Central memory CD8-positive, alpha-beta T cell (primary cell): Measurements from ENCODE around the gene POLK.
"Not testable (repeated sequence)": the region's sequence is repeated elsewhere in the genome, so short reads cannot be mapped to it uniquely, and the experiment has no call there.

Source experiments
- ATAC-seq: fragments of 150-1000 bp; cut with Tn5 transposase; replicated peaks from 2 replicates; pipeline ENCODE4 v1.10.0; 2022; ENCODE audit warnings: mild to moderate bottlenecking, moderate FRiP score, moderate number of reproducible peaks; ENCODE audit not compliant: poor library complexity, severe bottlenecking; ENCODE audit errors: extremely low read depth
- DNase-seq, 2 donors: peaks; one replicate each; pipeline ENCODE4 v3.0.0; 2021; ENCODE audit warnings: low spot score in 2 of 2
- H3K27ac Mint-ChIP-seq: one replicate; pipeline ENCODE4 v1.8.0; 2022; ENCODE audit warnings: low read depth, mild to moderate bottlenecking, moderate library complexity, mixed read lengths
- H3K27me3 Mint-ChIP-seq: one replicate; pipeline ENCODE4 v1.8.0; 2022; ENCODE audit warnings: mixed read lengths
- H3K36me3 Mint-ChIP-seq: one replicate; pipeline ENCODE4 v1.8.0; 2022; ENCODE audit warnings: mild to moderate bottlenecking, moderate library complexity, mixed read lengths; ENCODE audit not compliant: insufficient read depth
- H3K4me1 Mint-ChIP-seq: one replicate; pipeline ENCODE4 v1.8.0; 2022; ENCODE audit warnings: mixed read lengths
- H3K4me3 Mint-ChIP-seq: one replicate; pipeline ENCODE4 v1.8.0; 2022; ENCODE audit warnings: mild to moderate bottlenecking, moderate library complexity, mixed read lengths
- H3K9me3 Mint-ChIP-seq: one replicate; pipeline ENCODE4 v1.8.0; 2022; ENCODE audit warnings: mixed read lengths

The POLK gene

GRCh38 chr5:75489847-75490246 is 21.8 kb upstream of the POLK start:
- not testable (repeated sequence) for H3K4me3 Mint-ChIP-seq, H3K27me3 Mint-ChIP-seq, DNase-seq, ATAC-seq, H3K27ac Mint-ChIP-seq
- Mint-ChIP-seq H3K9me3 (peaks cover 11% of the 10 kb centered on the region), H3K4me1 (peaks cover 60% of the 10 kb centered on the region), H3K36me3 (peaks cover 14% of the 10 kb centered on the region)

- H3K27ac Mint-ChIP-seq, result no peak overlapping the region
Observed at GRCh38 chr5:75491621-75492020, 20.1 kb upstream of the POLK start.

GRCh38 chr5:75496026-75496425 is 15.7 kb upstream of the POLK start:
- Mint-ChIP-seq H3K27me3 (no peaks in the 10 kb centered on the region), H3K4me3 (no peak overlapping the region), H3K27ac (no peak overlapping the region), H3K4me1 (peaks cover 31% of the 10 kb centered on the region), H3K36me3 (peaks cover 21% of the 10 kb centered on the region), H3K9me3 (no peaks in the 10 kb centered on the region)
- ATAC-seq (no peak), DNase-seq (no peak)

More at GRCh38 chr5:75491621-75492020, 20.1 kb upstream of the POLK start:
- no peaks in the 10 kb centered on the region for H3K27me3 Mint-ChIP-seq
- peaks cover 11% of the 10 kb centered on the region for H3K9me3 Mint-ChIP-seq
- H3K36me3 Mint-ChIP-seq, result peaks cover 14% of the 10 kb centered on the region
- DNase-seq (no peak), ATAC-seq (no peak)
- H3K4me3 Mint-ChIP-seq, result no peak overlapping the region
- peaks cover 42% of the 10 kb centered on the region for H3K4me1 Mint-ChIP-seq

GRCh38 chr5:75498208-75498777 is 13.4 kb upstream of the POLK start:
- no peaks in the 10 kb centered on the region for H3K9me3 Mint-ChIP-seq
- no peak overlapping the region for H3K27ac Mint-ChIP-seq
- H3K27me3 Mint-ChIP-seq, result no peaks in the 10 kb centered on the region
- DNase-seq (no peak), ATAC-seq (no peak)
- peaks cover 12% of the 10 kb centered on the region for H3K36me3 Mint-ChIP-seq
- no peak overlapping the region for H3K4me3 Mint-ChIP-seq
- peaks cover 36% of the 10 kb centered on the region for H3K4me1 Mint-ChIP-seq

- not testable (repeated sequence) for H3K27me3 Mint-ChIP-seq, H3K9me3 Mint-ChIP-seq
- peaks cover 12% of the 10 kb centered on the region for H3K36me3 Mint-ChIP-seq
Observed at GRCh38 chr5:75498875-75499274, 12.8 kb upstream of the POLK start.

GRCh38 chr5:75505112-75505511 is 6.6 kb upstream of the POLK start:
- not testable (repeated sequence) for H3K27ac Mint-ChIP-seq, DNase-seq, H3K9me3 Mint-ChIP-seq, H3K4me3 Mint-ChIP-seq, ATAC-seq, H3K27me3 Mint-ChIP-seq
- Mint-ChIP-seq H3K36me3 (peaks cover 19% of the 10 kb centered on the region), H3K4me1 (peaks cover 44% of the 10 kb centered on the region)

More at GRCh38 chr5:75498875-75499274, 12.8 kb upstream of the POLK start:
- peaks cover 32% of the 10 kb centered on the region for H3K4me1 Mint-ChIP-seq
- not testable (repeated sequence) for H3K27ac Mint-ChIP-seq, H3K4me3 Mint-ChIP-seq, ATAC-seq, DNase-seq

- Mint-ChIP-seq H3K27ac (no peak overlapping the region), H3K9me3 (no peaks in the 10 kb centered on the region), H3K4me1 (peaks cover 43% of the 10 kb centered on the region), H3K27me3 (no peaks in the 10 kb centered on the region), H3K4me3 (no peak overlapping the region), H3K36me3 (peaks cover 15% of the 10 kb centered on the region)
- no peak for ATAC-seq
- no peak for DNase-seq
Observed at GRCh38 chr5:75507841-75508240, 3.9 kb upstream of the POLK start.

- H3K27me3 Mint-ChIP-seq, result no peaks in the 10 kb centered on the region
- H3K27ac Mint-ChIP-seq, result no peak overlapping the region
- ATAC-seq (no peak), DNase-seq (no peak)
- peaks cover 12% of the 10 kb centered on the region for H3K36me3 Mint-ChIP-seq
- no peaks in the 10 kb centered on the region for H3K9me3 Mint-ChIP-seq
- H3K4me1 Mint-ChIP-seq, result peaks cover 43% of the 10 kb centered on the region
- H3K4me3 Mint-ChIP-seq, result peak overlapping the region; percentile 89
Observed at GRCh38 chr5:75509546-75509945, 2.1 kb upstream of the POLK start.

- Mint-ChIP-seq H3K4me1 (peaks cover 43% of the 10 kb centered on the region), H3K4me3 (peak overlapping the region; percentile 89), H3K9me3 (no peaks in the 10 kb centered on the region), H3K27me3 (no peaks in the 10 kb centered on the region), H3K27ac (peak overlapping the region; percentile 91), H3K36me3 (peaks cover 8% of the 10 kb centered on the region)
- ATAC-seq, result no peak
- no peak for DNase-seq
Observed at GRCh38 chr5:75509956-75510355, 1.7 kb upstream of the POLK start.

GRCh38 chr5:75510417-75510835 is 1.3 kb upstream of the POLK start:
- Mint-ChIP-seq H3K4me1 (peaks cover 43% of the 10 kb centered on the region), H3K9me3 (no peaks in the 10 kb centered on the region), H3K36me3 (peaks cover 5% of the 10 kb centered on the region), H3K27ac (peak overlapping the region; percentile 91), H3K4me3 (peak overlapping the region; percentile 89), H3K27me3 (no peaks in the 10 kb centered on the region)
- DNase-seq (no peak), ATAC-seq (no peak)

- ATAC-seq (peak; percentile 42), DNase-seq (peak; percentile 28 to 38)
- peak overlapping the region; percentile 91 for H3K27ac Mint-ChIP-seq
- no peaks in the 10 kb centered on the region for H3K27me3 Mint-ChIP-seq
- H3K4me3 Mint-ChIP-seq, result peak overlapping the region; percentile 89
- H3K9me3 Mint-ChIP-seq, result no peaks in the 10 kb centered on the region
- H3K36me3 Mint-ChIP-seq, result peaks cover 5% of the 10 kb centered on the region
- H3K4me1 Mint-ChIP-seq, result peaks cover 43% of the 10 kb centered on the region
Observed at GRCh38 chr5:75510836-75511434, 756 bp upstream of the POLK start.

- Mint-ChIP-seq H3K36me3 (peaks cover 5% of the 10 kb centered on the region), H3K4me1 (peaks cover 46% of the 10 kb centered on the region), H3K4me3 (peak overlapping the region; percentile 89), H3K27me3 (no peaks in the 10 kb centered on the region), H3K9me3 (no peaks in the 10 kb centered on the region), H3K27ac (peak overlapping the region; percentile 91)
- ATAC-seq (no peak), DNase-seq (no peak)
Observed at GRCh38 chr5:75512383-75513074, 838 bp downstream of the POLK start.

- no peak for DNase-seq
- H3K9me3 Mint-ChIP-seq, result no peaks in the 10 kb centered on the region
- H3K27ac Mint-ChIP-seq, result no peak overlapping the region
- no peak for ATAC-seq
- no peak overlapping the region for H3K4me3 Mint-ChIP-seq
- no peaks in the 10 kb centered on the region for H3K27me3 Mint-ChIP-seq
- H3K36me3 Mint-ChIP-seq, result peaks cover 3% of the 10 kb centered on the region
- H3K4me1 Mint-ChIP-seq, result peaks cover 47% of the 10 kb centered on the region
Observed at GRCh38 chr5:75513841-75514240, 2.1 kb downstream of the POLK start.
